NCI-H187 (cell line): Measurements from ENCODE around the gene SLC9A5.

Experiments used
- DNase-seq, 2 experiments: peaks; one replicate each; lab custom pipeline; 2025; lab: John Stamatoyannopoulos, UW

The SLC9A5 gene

DNA sequence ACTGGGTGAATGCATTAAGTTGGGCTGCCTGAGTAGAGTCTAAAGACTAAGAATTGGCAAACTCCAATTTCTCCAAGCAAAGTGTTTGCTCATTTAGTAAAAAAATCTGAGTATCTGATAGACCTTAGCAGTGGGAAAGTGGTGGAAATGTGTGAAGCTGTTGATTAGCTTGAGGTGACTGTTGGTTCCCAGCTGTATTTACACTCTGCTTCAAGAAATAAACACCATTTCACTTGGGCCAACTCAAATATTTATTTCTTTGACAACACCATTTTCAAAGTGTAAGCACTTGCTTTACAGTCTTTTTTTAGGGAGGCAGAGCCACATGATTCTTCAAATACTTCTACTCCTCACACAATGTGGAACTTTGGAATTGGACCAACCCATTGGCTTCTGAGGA lies 69.1 kb downstream of the SLC9A5 start:
- DNase-seq = no peak
